Left ventricle myocardium inferior (tissue), 1 donor: ENCODE results near the gene VWA8. TPM values are rescaled to one million over a fixed set of nuclear protein-coding genes. Genes with fewer than 3 reads are reported as not detected.
"Not testable (repeated sequence)": the region's sequence is repeated elsewhere in the genome, so short reads cannot be mapped to it uniquely, and the experiment has no call there.

Source experiments
- DNase-seq: peaks from one replicate; pipeline ENCODE4 v3.0.0-alpha.2; 2020
- H3K27ac ChIP-seq: fragments of 200-600 bp; replicated peaks from 2 replicates; pipeline ENCODE4 v1.8.0; 2021
- H3K27me3 ChIP-seq: fragments of 200-600 bp; 2 replicates; pipeline ENCODE4 v1.8.0; 2021; ENCODE audit warnings: low read depth
- H3K36me3 ChIP-seq: fragments of 200-600 bp; 2 replicates; pipeline ENCODE4 v1.8.0; 2021
- H3K4me1 ChIP-seq: fragments of 200-600 bp; 2 replicates; pipeline ENCODE4 v1.8.0; 2021
- H3K4me3 ChIP-seq: fragments of 200-600 bp; 2 replicates; pipeline ENCODE4 v1.8.0; 2021; ENCODE audit warnings: mild to moderate bottlenecking, moderate library complexity
- H3K9me3 ChIP-seq: fragments of 200-600 bp; replicated peaks from 2 replicates; pipeline ENCODE4 v1.8.0; 2021
- CTCF ChIP-seq: fragments of 200-600 bp; IDR thresholded peaks from 2 replicates; pipeline ENCODE4 v1.8.0; 2021; ENCODE audit warnings: antibody characterized with exemption, mild to moderate bottlenecking, borderline replicate concordance
- intact Hi-C: fragments of 100-400 bp; cut with micrococcal nuclease; formaldehyde crosslinking; loops from one replicate; pipeline ENCODE4 v1.11.0; 2022
- total RNA-seq: library from RNA; stranded (reverse); fragmentation: NEBNext Ultra II Directional; extraction: Animal tissue kit (Norgen Biotek cat#: 25700); gene quantifications from one replicate; pipeline ENCODE4 v1.2.1, GENCODE V29; 2021
- donor health status: DM: no; HTN: yes; CAD: no; lungs with severe emphysema.

Gene VWA8
- total RNA-seq, 1 donor from 2014 or later, result 51.0 TPM

GRCh38 chr13:41542281-41542680, 418.6 kb downstream of the VWA8 start:
- Histone ChIP-seq H3K27ac (no peak overlapping the region), H3K9me3 (no peaks in the 10 kb centered on the region), H3K4me1 (peaks cover 15% of the 10 kb centered on the region), H3K4me3 (no peak overlapping the region), H3K36me3 (no peaks in the 10 kb centered on the region), H3K27me3 (no peaks in the 10 kb centered on the region)
- no peak for TF ChIP-seq CTCF
- no peak for DNase-seq
- intact Hi-C loops, result no loop called here

- no peaks in the 10 kb centered on the region for H3K36me3 ChIP-seq
- H3K9me3 ChIP-seq, result no peaks in the 10 kb centered on the region
- H3K4me3 ChIP-seq, result no peak overlapping the region
- TF ChIP-seq CTCF, result no peak
- H3K27me3 ChIP-seq, result no peaks in the 10 kb centered on the region
- no peak overlapping the region for H3K27ac ChIP-seq
- intact Hi-C loops, result no loop called here
- peaks cover 6% of the 10 kb centered on the region for H3K4me1 ChIP-seq
- DNase-seq, result no peak
Observed at GRCh38 chr13:41541142-41541938, 419.6 kb downstream of the VWA8 start.

GRCh38 chr13:41540240-41540639, 420.7 kb downstream of the VWA8 start:
- intact Hi-C loops, H3K4me1 ChIP-seq, DNase-seq, H3K36me3 ChIP-seq, H3K9me3 ChIP-seq, H3K27ac ChIP-seq, H3K4me3 ChIP-seq, H3K27me3 ChIP-seq: not testable (repeated sequence)

- DNase-seq, result no peak
- H3K9me3 ChIP-seq, result no peaks in the 10 kb centered on the region
- H3K4me3 ChIP-seq, result no peak overlapping the region
- no peaks in the 10 kb centered on the region for H3K36me3 ChIP-seq
- H3K27me3 ChIP-seq, result peaks cover 3% of the 10 kb centered on the region
- TF ChIP-seq CTCF, result no peak
- intact Hi-C loops, result no loop called here
- H3K4me1 ChIP-seq, result no peaks in the 10 kb centered on the region
- H3K27ac ChIP-seq, result no peak overlapping the region
Observed at GRCh38 chr13:41533266-41534052, 427.4 kb downstream of the VWA8 start.

- TF ChIP-seq CTCF, result no peak
Observed at GRCh38 chr13:41528021-41528420, 432.9 kb downstream of the VWA8 start.

More at GRCh38 chr13:41528021-41528420, 432.9 kb downstream of the VWA8 start:
- no peak for DNase-seq
- no peak overlapping the region for H3K27ac ChIP-seq
- H3K4me1 ChIP-seq, result no peaks in the 10 kb centered on the region
- no peaks in the 10 kb centered on the region for H3K36me3 ChIP-seq
- peaks cover 12% of the 10 kb centered on the region for H3K27me3 ChIP-seq
- H3K9me3 ChIP-seq, result no peaks in the 10 kb centered on the region
- intact Hi-C loops, result no loop called here
- H3K4me3 ChIP-seq, result no peak overlapping the region
